Transverse colon (tissue), 3 donors: ENCODE results near the gene TAP1.
A peak's percentile ranks its signal among the peaks of the same experiment; 100 is the strongest.

ENCODE experiments used
- EP300 ChIP-seq: sonication (generic); formaldehyde crosslinking; IDR thresholded peaks from one replicate; pipeline ENCODE4 v1.6.1; 2017; ENCODE audit warnings: antibody characterized with exemption, low read depth
- TF ChIP-seq, protein P1 (sequence below), 5 experiments: fragments of 200-600 bp in 3 of 5; fragments of 450-650 bp in 2 of 5; sonication (generic) in 3 of 5; IDR thresholded peaks; 1 replicate in 2 of 5; 2 replicates in 3 of 5; pipeline ENCODE4 v1.5.1; 2016 to 2017; ENCODE audit warnings: antibody characterized with exemption in 5 of 5, inconsistent platforms in 3 of 5, mild to moderate bottlenecking in 2 of 5, moderate library complexity in 1 of 5

DNA sequence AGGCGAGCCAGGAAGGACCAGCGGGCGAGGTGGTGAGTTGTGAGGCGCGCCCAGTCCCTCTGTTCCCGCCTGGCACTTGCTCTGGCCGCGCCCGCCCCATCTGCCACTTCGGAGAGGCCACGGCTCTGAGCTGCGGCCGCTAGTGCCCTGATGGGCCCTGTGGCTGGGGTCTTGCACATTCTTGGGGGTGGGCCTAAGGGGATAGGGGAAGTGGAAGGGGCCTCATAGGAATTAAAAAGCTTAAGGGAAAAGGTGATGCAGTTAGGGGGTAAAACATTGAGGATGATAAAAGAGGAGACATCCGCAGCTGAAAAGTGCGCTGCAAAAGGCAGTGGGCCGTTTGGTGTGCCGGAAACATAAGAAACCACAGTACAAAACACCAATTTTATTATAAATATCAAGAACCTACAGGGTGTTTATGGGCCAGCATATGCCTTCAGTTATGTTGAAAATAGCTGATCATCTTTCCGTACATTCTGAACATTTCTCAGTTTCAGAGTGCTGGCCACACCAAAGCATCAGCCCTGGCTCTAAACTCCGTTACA lies 8.6 kb downstream of the TAP1 start:
- TF ChIP-seq, protein P1, sequence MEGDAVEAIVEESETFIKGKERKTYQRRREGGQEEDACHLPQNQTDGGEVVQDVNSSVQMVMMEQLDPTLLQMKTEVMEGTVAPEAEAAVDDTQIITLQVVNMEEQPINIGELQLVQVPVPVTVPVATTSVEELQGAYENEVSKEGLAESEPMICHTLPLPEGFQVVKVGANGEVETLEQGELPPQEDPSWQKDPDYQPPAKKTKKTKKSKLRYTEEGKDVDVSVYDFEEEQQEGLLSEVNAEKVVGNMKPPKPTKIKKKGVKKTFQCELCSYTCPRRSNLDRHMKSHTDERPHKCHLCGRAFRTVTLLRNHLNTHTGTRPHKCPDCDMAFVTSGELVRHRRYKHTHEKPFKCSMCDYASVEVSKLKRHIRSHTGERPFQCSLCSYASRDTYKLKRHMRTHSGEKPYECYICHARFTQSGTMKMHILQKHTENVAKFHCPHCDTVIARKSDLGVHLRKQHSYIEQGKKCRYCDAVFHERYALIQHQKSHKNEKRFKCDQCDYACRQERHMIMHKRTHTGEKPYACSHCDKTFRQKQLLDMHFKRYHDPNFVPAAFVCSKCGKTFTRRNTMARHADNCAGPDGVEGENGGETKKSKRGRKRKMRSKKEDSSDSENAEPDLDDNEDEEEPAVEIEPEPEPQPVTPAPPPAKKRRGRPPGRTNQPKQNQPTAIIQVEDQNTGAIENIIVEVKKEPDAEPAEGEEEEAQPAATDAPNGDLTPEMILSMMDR (IDR thresholded peaks at IDR 0.05) = peak in 1 of 5 experiments; percentile 36
- TF ChIP-seq EP300 = no peak
